Activated naive CD4-positive, alpha-beta T cell (primary cell): ENCODE data around the gene ERGIC1.
"Not testable (repeated sequence)": the region's sequence is repeated elsewhere in the genome, so short reads cannot be mapped to it uniquely, and the experiment has no call there.

ENCODE experiments used
- DNase-seq, 4 experiments: peaks; one replicate each; lab custom pipeline; 2025; lab: John Stamatoyannopoulos, UW

The ERGIC1 gene

GRCh38 chr5:172848419-172848818 lies 14.4 kb downstream of the ERGIC1 start:
- no peak for DNase-seq

- no peak for DNase-seq
Observed at GRCh38 chr5:172849606-172850453, 15.8 kb downstream of the ERGIC1 start.

- DNase-seq = no peak
Observed at GRCh38 chr5:172850454-172850797, 16.4 kb downstream of the ERGIC1 start.

- not testable (repeated sequence) for DNase-seq
Observed at GRCh38 chr5:172851254-172851653, 17.2 kb downstream of the ERGIC1 start.

- DNase-seq = no peak
Observed at GRCh38 chr5:172852490-172853354, 18.7 kb downstream of the ERGIC1 start.

GRCh38 chr5:172853355-172853975 lies 19.4 kb downstream of the ERGIC1 start:
- DNase-seq = no peak

GRCh38 chr5:172854451-172854871 lies 20.4 kb downstream of the ERGIC1 start:
- no peak for DNase-seq

- no peak for DNase-seq
Observed at GRCh38 chr5:172854971-172855370, 20.9 kb downstream of the ERGIC1 start.

GRCh38 chr5:172855597-172856292 lies 21.7 kb downstream of the ERGIC1 start:
- no peak for DNase-seq

GRCh38 chr5:172856336-172856735 lies 22.3 kb downstream of the ERGIC1 start:
- DNase-seq = no peak

GRCh38 chr5:172857982-172858381 lies 23.9 kb downstream of the ERGIC1 start:
- no peak for DNase-seq

- no peak for DNase-seq
Observed at GRCh38 chr5:172858511-172858989, 24.5 kb downstream of the ERGIC1 start.

- DNase-seq = no peak
Observed at GRCh38 chr5:172858990-172859811, 25.1 kb downstream of the ERGIC1 start.

GRCh38 chr5:172859966-172860365 lies 25.9 kb downstream of the ERGIC1 start:
- no peak for DNase-seq

GRCh38 chr5:172860520-172861443 lies 26.7 kb downstream of the ERGIC1 start:
- DNase-seq = no peak

- DNase-seq = no peak
Observed at GRCh38 chr5:172861461-172861860, 27.4 kb downstream of the ERGIC1 start.

GRCh38 chr5:172862165-172862801 lies 28.2 kb downstream of the ERGIC1 start:
- DNase-seq = no peak

GRCh38 chr5:172864171-172864570 lies 30.1 kb downstream of the ERGIC1 start:
- DNase-seq = not testable (repeated sequence)

GRCh38 chr5:172864747-172865146 lies 30.7 kb downstream of the ERGIC1 start:
- DNase-seq = no peak
